Measurements from ENCODE around the gene TAB2. TPM values are rescaled to one million over a fixed set of nuclear protein-coding genes. Genes with fewer than 3 reads are reported as not detected.

TAB2 gene
- total and polyA plus RNA-seq, 5 donors from 2014 or later = 21.6 to 180 (median 22.3) TPM

GRCh38 chr6:149320796-149321195, 3.3 kb downstream of the TAB2 start:
- H3K4me1 ChIP-seq (ENCODE audit: control insufficient read depth, insufficient read depth, low read length, poor library complexity, severe bottlenecking) = peaks cover 79% of the 10 kb centered on the region
- Mint-ChIP-seq H3K4me3 (peak overlapping the region; percentile 90 to 98 (median 92)), H3K4me1 (peaks cover 33 to 61% (median 42%) of the 10 kb centered on the region in 4 donors), H3K36me3 (no peaks in the 10 kb centered on the region), H3K27ac (peak overlapping the region; percentile 43 to 93 (median 92)), H3K27me3 (no peaks in the 10 kb centered on the region), H3K9me3 (peaks cover 0 to 3% (median 0%) of the 10 kb centered on the region in 7 donors)
- no peaks in the 10 kb centered on the region for H3K27me3 ChIP-seq (ENCODE audit: control insufficient read depth, insufficient read depth, low read length)
- peak overlapping the region; percentile 94 for H3K27ac ChIP-seq (ENCODE audit: insufficient read depth, low read length, poor library complexity, severe bottlenecking)
- no peaks in the 10 kb centered on the region for H3K9me3 ChIP-seq (ENCODE audit: control insufficient read depth in 2 of 2, low read length in 2 of 2)
- ATAC-seq (ENCODE audit: low read depth in 2 of 2) (no peak), DNase-seq (peak in 1 of 3 donors; percentile 56)
- H3K4me3 ChIP-seq (ENCODE audit: low read depth, low read length) = peak overlapping the region; percentile 96
- peaks cover 2% of the 10 kb centered on the region for H3K36me3 ChIP-seq (ENCODE audit: control insufficient read depth, insufficient read depth, low read length)

GRCh38 chr6:149323353-149323752, 5.8 kb downstream of the TAB2 start:
- H3K9me3 Mint-ChIP-seq = peaks cover 0 to 3% (median 0%) of the 10 kb centered on the region in 7 donors
- H3K36me3 Mint-ChIP-seq = no peaks in the 10 kb centered on the region
- no peaks in the 10 kb centered on the region for H3K27me3 ChIP-seq (ENCODE audit: control insufficient read depth, insufficient read depth, low read length)
- H3K4me1 ChIP-seq (ENCODE audit: control insufficient read depth, insufficient read depth, low read length, poor library complexity, severe bottlenecking) = peaks cover 94% of the 10 kb centered on the region
- DNase-seq (peak in 1 of 3 donors; percentile 40), ATAC-seq (ENCODE audit: low read depth in 2 of 2) (no peak)
- peaks cover 2% of the 10 kb centered on the region for H3K36me3 ChIP-seq (ENCODE audit: control insufficient read depth, insufficient read depth, low read length)
- H3K4me3 Mint-ChIP-seq = peak overlapping the region; percentile 76 to 98 (median 90)
- peak overlapping the region; percentile 96 for H3K4me3 ChIP-seq (ENCODE audit: low read depth, low read length)
- peak overlapping the region; percentile 24 to 93 (median 62) for H3K27ac Mint-ChIP-seq
- peaks cover 39 to 80% (median 60%) of the 10 kb centered on the region in 4 donors for H3K4me1 Mint-ChIP-seq
- H3K27me3 Mint-ChIP-seq = no peaks in the 10 kb centered on the region
- no peaks in the 10 kb centered on the region for H3K9me3 ChIP-seq (ENCODE audit: control insufficient read depth in 2 of 2, low read length in 2 of 2)
- peak overlapping the region; percentile 94 for H3K27ac ChIP-seq (ENCODE audit: insufficient read depth, low read length, poor library complexity, severe bottlenecking)

- Histone ChIP-seq H3K9me3 (ENCODE audit: control insufficient read depth in 2 of 2, low read length in 2 of 2) (no peaks in the 10 kb centered on the region), H3K4me3 (ENCODE audit: low read depth, low read length) (peak overlapping the region; percentile 96), H3K36me3 (ENCODE audit: control insufficient read depth, insufficient read depth, low read length) (peaks cover 2% of the 10 kb centered on the region), H3K27me3 (ENCODE audit: control insufficient read depth, insufficient read depth, low read length) (no peaks in the 10 kb centered on the region), H3K27ac (ENCODE audit: insufficient read depth, low read length, poor library complexity, severe bottlenecking) (peak overlapping the region; percentile 94), H3K4me1 (ENCODE audit: control insufficient read depth, insufficient read depth, low read length, poor library complexity, severe bottlenecking) (peaks cover 95% of the 10 kb centered on the region)
- H3K4me1 Mint-ChIP-seq = peaks cover 45 to 86% (median 64%) of the 10 kb centered on the region in 4 donors
- peak overlapping the region; percentile 69 to 98 (median 83) for H3K4me3 Mint-ChIP-seq
- no peaks in the 10 kb centered on the region for H3K36me3 Mint-ChIP-seq
- peak overlapping the region; percentile 24 to 93 (median 47) for H3K27ac Mint-ChIP-seq
- ATAC-seq (ENCODE audit: low read depth in 2 of 2) = no peak
- H3K9me3 Mint-ChIP-seq = no peaks in the 10 kb centered on the region
- DNase-seq = peak in 1 of 3 donors; percentile 38
- H3K27me3 Mint-ChIP-seq = no peaks in the 10 kb centered on the region
These were observed 6.4 kb downstream of the TAB2 start for GRCh38 chr6:149323925-149324324.

GRCh38 chr6:149324428-149324827, 6.9 kb downstream of the TAB2 start:
- Histone ChIP-seq H3K36me3 (ENCODE audit: control insufficient read depth, insufficient read depth, low read length) (peaks cover 2% of the 10 kb centered on the region), H3K27ac (ENCODE audit: insufficient read depth, low read length, poor library complexity, severe bottlenecking) (peak overlapping the region; percentile 94), H3K27me3 (ENCODE audit: control insufficient read depth, insufficient read depth, low read length) (no peaks in the 10 kb centered on the region), H3K9me3 (ENCODE audit: control insufficient read depth in 2 of 2, low read length in 2 of 2) (no peaks in the 10 kb centered on the region), H3K4me1 (ENCODE audit: control insufficient read depth, insufficient read depth, low read length, poor library complexity, severe bottlenecking) (peaks cover 96% of the 10 kb centered on the region), H3K4me3 (ENCODE audit: low read depth, low read length) (peak overlapping the region; percentile 96)
- no peaks in the 10 kb centered on the region for H3K9me3 Mint-ChIP-seq
- H3K4me1 Mint-ChIP-seq = peaks cover 49 to 90% (median 69%) of the 10 kb centered on the region in 4 donors
- H3K27me3 Mint-ChIP-seq = no peaks in the 10 kb centered on the region
- H3K4me3 Mint-ChIP-seq = peak overlapping the region; percentile 58 to 98 (median 81)
- ATAC-seq (ENCODE audit: low read depth in 2 of 2) (peak in 1 of 2 donors; percentile 9), DNase-seq (peak in 1 of 3 donors; percentile 61)
- no peaks in the 10 kb centered on the region for H3K36me3 Mint-ChIP-seq
- peak overlapping the region; percentile 87 to 93 (median 93) for H3K27ac Mint-ChIP-seq

GRCh38 chr6:149325648-149326236, 8.2 kb downstream of the TAB2 start:
- H3K9me3 Mint-ChIP-seq = no peaks in the 10 kb centered on the region
- Histone ChIP-seq H3K4me3 (ENCODE audit: low read depth, low read length) (peak overlapping the region; percentile 96), H3K9me3 (ENCODE audit: control insufficient read depth in 2 of 2, low read length in 2 of 2) (no peaks in the 10 kb centered on the region), H3K27me3 (ENCODE audit: control insufficient read depth, insufficient read depth, low read length) (no peaks in the 10 kb centered on the region), H3K36me3 (ENCODE audit: control insufficient read depth, insufficient read depth, low read length) (peaks cover 2% of the 10 kb centered on the region), H3K4me1 (ENCODE audit: control insufficient read depth, insufficient read depth, low read length, poor library complexity, severe bottlenecking) (peaks cover 97% of the 10 kb centered on the region), H3K27ac (ENCODE audit: insufficient read depth, low read length, poor library complexity, severe bottlenecking) (peak overlapping the region; percentile 94)
- no peaks in the 10 kb centered on the region for H3K27me3 Mint-ChIP-seq
- H3K36me3 Mint-ChIP-seq = no peaks in the 10 kb centered on the region
- ATAC-seq (ENCODE audit: low read depth in 2 of 2) = no peak
- H3K4me3 Mint-ChIP-seq = peak overlapping the region; percentile 39 to 98 (median 68)
- H3K27ac Mint-ChIP-seq = peak overlapping the region in 2 of 3 donors; percentile 21 to 60
- peak in 1 of 3 donors; percentile 7 for DNase-seq
- H3K4me1 Mint-ChIP-seq = peaks cover 62 to 93% (median 79%) of the 10 kb centered on the region in 4 donors

- peaks cover 97% of the 10 kb centered on the region for H3K4me1 ChIP-seq (ENCODE audit: control insufficient read depth, insufficient read depth, low read length, poor library complexity, severe bottlenecking)
- H3K4me3 Mint-ChIP-seq = peak overlapping the region in 3 of 4 donors; percentile 55 to 71 (median 60)
These were observed 10.1 kb downstream of the TAB2 start for GRCh38 chr6:149327638-149328037.

GRCh38 chr6:149328083-149328482, 10.6 kb downstream of the TAB2 start:
- Histone ChIP-seq H3K4me3 (ENCODE audit: low read depth, low read length) (peak overlapping the region; percentile 60), H3K9me3 (ENCODE audit: control insufficient read depth in 2 of 2, low read length in 2 of 2) (no peaks in the 10 kb centered on the region), H3K27me3 (ENCODE audit: control insufficient read depth, insufficient read depth, low read length) (no peaks in the 10 kb centered on the region), H3K27ac (ENCODE audit: insufficient read depth, low read length, poor library complexity, severe bottlenecking) (no peak overlapping the region), H3K36me3 (ENCODE audit: control insufficient read depth, insufficient read depth, low read length) (peaks cover 2% of the 10 kb centered on the region), H3K4me1 (ENCODE audit: control insufficient read depth, insufficient read depth, low read length, poor library complexity, severe bottlenecking) (peaks cover 97% of the 10 kb centered on the region)
- Mint-ChIP-seq H3K9me3 (no peaks in the 10 kb centered on the region), H3K27ac (peak overlapping the region; percentile 4 to 25 (median 18)), H3K4me3 (peak overlapping the region in 3 of 4 donors; percentile 55 to 71 (median 60)), H3K4me1 (peaks cover 66 to 99% (median 85%) of the 10 kb centered on the region in 4 donors), H3K36me3 (no peaks in the 10 kb centered on the region), H3K27me3 (no peaks in the 10 kb centered on the region)
- ATAC-seq (ENCODE audit: low read depth in 2 of 2) (no peak), DNase-seq (peak in 1 of 3 donors; percentile 10)

More at GRCh38 chr6:149327638-149328037, 10.1 kb downstream of the TAB2 start:
- Mint-ChIP-seq H3K27me3 (no peaks in the 10 kb centered on the region), H3K36me3 (no peaks in the 10 kb centered on the region), H3K4me1 (peaks cover 66 to 99% (median 85%) of the 10 kb centered on the region in 4 donors), H3K27ac (peak overlapping the region in 2 of 3 donors; percentile 4 to 18), H3K9me3 (no peaks in the 10 kb centered on the region)
- peaks cover 2% of the 10 kb centered on the region for H3K36me3 ChIP-seq (ENCODE audit: control insufficient read depth, insufficient read depth, low read length)
- no peak overlapping the region for H3K27ac ChIP-seq (ENCODE audit: insufficient read depth, low read length, poor library complexity, severe bottlenecking)
- H3K9me3 ChIP-seq (ENCODE audit: control insufficient read depth in 2 of 2, low read length in 2 of 2) = no peaks in the 10 kb centered on the region
- H3K4me3 ChIP-seq (ENCODE audit: low read depth, low read length) = peak overlapping the region; percentile 60
- no peak for DNase-seq
- H3K27me3 ChIP-seq (ENCODE audit: control insufficient read depth, insufficient read depth, low read length) = no peaks in the 10 kb centered on the region
- ATAC-seq (ENCODE audit: low read depth in 2 of 2) = no peak

All from CD4-positive, CD25-positive, alpha-beta regulatory T cell (primary cell).